ENCODE data around the gene SLC6A9.

SLC6A9 gene

GRCh38 chr1:44029911-44030604 is 1.2 kb downstream of the SLC6A9 start:
- peak; percentile 68 for DNase-seq (ENCODE audit: low read depth)
- peak overlapping the region; percentile 72 for H3K4me3 ChIP-seq (ENCODE audit: low read depth, low read length)
- TF ChIP-seq CTCF (IDR thresholded peaks at IDR 0.05; ENCODE audit: low read depth, low read length, missing control alignments) = no peak

- no peak for DNase-seq (ENCODE audit: low read depth)
- TF ChIP-seq CTCF (IDR thresholded peaks at IDR 0.05; ENCODE audit: low read depth, low read length, missing control alignments) = no peak
- peak overlapping the region; percentile 72 for H3K4me3 ChIP-seq (ENCODE audit: low read depth, low read length)
Measured at GRCh38 chr1:44029260-44029910, 1.9 kb downstream of the SLC6A9 start.

GRCh38 chr1:44027320-44027719 is 3.9 kb downstream of the SLC6A9 start:
- no peak for TF ChIP-seq CTCF (IDR thresholded peaks at IDR 0.05; ENCODE audit: low read depth, low read length, missing control alignments)
- no peak for DNase-seq (ENCODE audit: low read depth)
- no peak overlapping the region for H3K4me3 ChIP-seq (ENCODE audit: low read depth, low read length)

- TF ChIP-seq CTCF (IDR thresholded peaks at IDR 0.05; ENCODE audit: low read depth, low read length, missing control alignments) = no peak
- H3K4me3 ChIP-seq (ENCODE audit: low read depth, low read length) = no peak overlapping the region
- DNase-seq (ENCODE audit: low read depth) = no peak
Measured at GRCh38 chr1:44025816-44026215, 5.4 kb downstream of the SLC6A9 start.

GRCh38 chr1:44024903-44025525 is 6.2 kb downstream of the SLC6A9 start:
- DNase-seq (ENCODE audit: low read depth) = no peak
- TF ChIP-seq CTCF (IDR thresholded peaks at IDR 0.05; ENCODE audit: low read depth, low read length, missing control alignments) = no peak
- H3K4me3 ChIP-seq (ENCODE audit: low read depth, low read length) = no peak overlapping the region

GRCh38 chr1:44024031-44024902 is 7.0 kb downstream of the SLC6A9 start:
- H3K4me3 ChIP-seq (ENCODE audit: low read depth, low read length) = no peak overlapping the region
- TF ChIP-seq CTCF (IDR thresholded peaks at IDR 0.05; ENCODE audit: low read depth, low read length, missing control alignments) = no peak
- DNase-seq (ENCODE audit: low read depth) = no peak
